NT2/D1 (cell line): Measurements from ENCODE around the gene ORAI2.
"Not testable (repeated sequence)": the region's sequence is repeated elsewhere in the genome, so short reads cannot be mapped to it uniquely, and the experiment has no call there.

Source experiments
- DNase-seq: peaks from one replicate; pipeline ENCODE4 v3.0.0-alpha.2; 2011; ENCODE audit warnings: low read depth, low spot score
- H3K27me3 ChIP-seq: 2 replicates; pipeline ENCODE4 v1.6.0; 2011; ENCODE audit warnings: mild to moderate bottlenecking; ENCODE audit not compliant: insufficient read length, insufficient read depth
- H3K36me3 ChIP-seq: 2 replicates; pipeline ENCODE4 v1.6.1; 2011; ENCODE audit warnings: mild to moderate bottlenecking, low read length, mixed read lengths; ENCODE audit not compliant: insufficient read depth, insufficient read length
- H3K4me1 ChIP-seq: 2 replicates; pipeline ENCODE4 v1.5.1; 2011; ENCODE audit not compliant: insufficient read depth, insufficient read length
- H3K4me3 ChIP-seq: 2 replicates; pipeline ENCODE4 v1.5.1; 2011; ENCODE audit warnings: low read depth; ENCODE audit not compliant: insufficient read length
- H3K9ac ChIP-seq: 2 replicates; pipeline ENCODE4 v1.6.0; 2011; ENCODE audit warnings: low read depth; ENCODE audit not compliant: insufficient read length
- H3K9me3 ChIP-seq: 2 replicates; pipeline ENCODE4 v1.5.1; 2011; ENCODE audit warnings: mild to moderate bottlenecking, low read length; ENCODE audit not compliant: insufficient read depth
- SUZ12 ChIP-seq: IDR thresholded peaks from 2 replicates; pipeline ENCODE4 v1.6.1; 2011; ENCODE audit not compliant: insufficient read length, insufficient read depth; ENCODE audit errors: extremely low read depth
- YY1 ChIP-seq: IDR thresholded peaks from 2 replicates; pipeline ENCODE4 v1.6.1; 2011; ENCODE audit not compliant: insufficient read length, insufficient read depth
- ZNF274 ChIP-seq: IDR thresholded peaks from 2 replicates; pipeline ENCODE4 v1.6.1; 2011; ENCODE audit warnings: mild to moderate bottlenecking, low read depth, low read length

The ORAI2 gene

GRCh38 chr7:102472126-102473041 lies 39.0 kb downstream of the ORAI2 start:
- peaks cover 2% of the 10 kb centered on the region for H3K4me1 ChIP-seq
- H3K36me3 ChIP-seq: peaks cover 48% of the 10 kb centered on the region
- H3K27me3 ChIP-seq: no peaks in the 10 kb centered on the region
- H3K9me3 ChIP-seq: no peaks in the 10 kb centered on the region
- DNase-seq: no peak
- H3K9ac ChIP-seq: no peak overlapping the region
- no peak overlapping the region for H3K4me3 ChIP-seq
- TF ChIP-seq YY1 (no peak), ZNF274 (no peak), SUZ12 (no peak)

DNA sequence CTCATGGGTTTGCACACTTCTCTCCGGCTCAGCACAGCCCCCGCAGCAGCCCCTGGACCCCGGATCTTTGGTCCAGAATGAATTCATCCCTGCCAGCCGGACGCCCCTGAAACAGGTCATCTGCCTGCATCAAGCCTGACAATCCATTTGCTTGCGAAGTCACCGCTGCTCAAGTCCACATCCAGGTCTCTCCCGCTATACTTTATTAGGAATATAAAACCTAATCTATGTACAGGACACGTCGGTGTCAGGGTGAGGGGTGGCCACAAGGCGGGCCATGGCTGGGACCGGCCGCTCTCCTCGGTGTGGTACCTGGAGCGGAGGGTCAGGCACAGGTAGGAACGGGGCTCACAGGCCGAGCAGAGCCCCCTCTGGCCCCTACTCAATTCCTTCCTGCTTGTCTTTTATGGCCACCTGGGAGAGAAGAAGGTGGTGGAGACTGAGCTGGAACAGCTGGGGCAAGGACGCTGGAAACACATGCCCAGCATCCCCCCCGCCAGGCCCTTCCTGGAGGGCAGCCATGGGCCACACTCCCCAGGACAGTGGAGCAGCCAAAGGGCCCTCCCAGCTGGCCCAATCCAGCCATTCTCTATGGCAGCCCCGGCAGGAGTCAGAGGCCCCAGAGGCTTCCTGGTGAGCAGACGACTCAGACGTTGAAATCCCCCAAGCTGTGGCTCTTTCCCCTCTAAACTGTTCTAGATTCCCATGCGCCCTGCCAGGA lies 40.1 kb downstream of the ORAI2 start:
- no peak for DNase-seq
- TF ChIP-seq YY1: no peak
- TF ChIP-seq ZNF274: no peak
- TF ChIP-seq SUZ12: no peak
- Histone ChIP-seq H3K4me1 (peaks cover 2% of the 10 kb centered on the region), H3K36me3 (peaks cover 37% of the 10 kb centered on the region), H3K9me3 (no peaks in the 10 kb centered on the region), H3K9ac (no peak overlapping the region), H3K4me3 (no peak overlapping the region), H3K27me3 (no peaks in the 10 kb centered on the region)

- H3K9me3 ChIP-seq, H3K4me3 ChIP-seq, H3K27me3 ChIP-seq, DNase-seq, H3K9ac ChIP-seq, H3K4me1 ChIP-seq: not testable (repeated sequence)
- H3K36me3 ChIP-seq: peaks cover 34% of the 10 kb centered on the region
Measured at GRCh38 chr7:102474116-102474515, 40.7 kb downstream of the ORAI2 start.

DNA sequence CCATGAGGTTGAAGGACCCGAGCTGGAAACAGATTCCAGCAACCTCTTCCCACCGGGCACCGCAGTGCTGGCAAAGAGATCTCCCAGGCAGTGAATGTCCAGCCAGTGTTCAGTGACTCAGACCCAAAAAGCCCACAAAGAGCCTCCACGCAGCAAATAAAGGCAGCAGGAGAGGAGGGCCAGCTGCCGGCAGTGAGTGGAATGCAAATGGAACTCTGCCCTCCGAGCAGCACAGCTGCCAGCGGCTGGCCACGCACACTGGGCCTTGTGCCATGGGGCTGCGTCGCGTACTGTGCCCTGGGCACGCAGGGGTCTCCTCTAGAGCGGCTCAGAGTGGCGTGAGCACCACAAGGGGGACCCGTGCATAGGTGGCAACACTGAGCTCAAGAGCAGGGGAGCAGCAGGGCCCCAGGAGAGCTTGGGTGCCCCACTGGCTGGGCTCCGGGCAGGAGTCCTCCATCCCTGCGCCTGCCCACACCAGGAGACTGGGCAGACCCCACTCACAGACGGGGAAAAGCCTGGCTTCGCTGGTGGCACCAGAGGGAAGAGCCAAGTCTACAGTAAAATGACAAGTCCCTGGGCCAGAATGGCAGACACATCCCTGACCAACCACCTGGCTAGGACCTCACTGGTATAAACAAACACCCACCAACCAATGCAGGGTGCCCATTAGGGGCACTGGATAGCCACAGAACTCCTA lies 41.5 kb downstream of the ORAI2 start:
- H3K36me3 ChIP-seq: peaks cover 29% of the 10 kb centered on the region
- not testable (repeated sequence) for DNase-seq, H3K27me3 ChIP-seq, H3K4me1 ChIP-seq, H3K9ac ChIP-seq, H3K9me3 ChIP-seq, H3K4me3 ChIP-seq

DNA sequence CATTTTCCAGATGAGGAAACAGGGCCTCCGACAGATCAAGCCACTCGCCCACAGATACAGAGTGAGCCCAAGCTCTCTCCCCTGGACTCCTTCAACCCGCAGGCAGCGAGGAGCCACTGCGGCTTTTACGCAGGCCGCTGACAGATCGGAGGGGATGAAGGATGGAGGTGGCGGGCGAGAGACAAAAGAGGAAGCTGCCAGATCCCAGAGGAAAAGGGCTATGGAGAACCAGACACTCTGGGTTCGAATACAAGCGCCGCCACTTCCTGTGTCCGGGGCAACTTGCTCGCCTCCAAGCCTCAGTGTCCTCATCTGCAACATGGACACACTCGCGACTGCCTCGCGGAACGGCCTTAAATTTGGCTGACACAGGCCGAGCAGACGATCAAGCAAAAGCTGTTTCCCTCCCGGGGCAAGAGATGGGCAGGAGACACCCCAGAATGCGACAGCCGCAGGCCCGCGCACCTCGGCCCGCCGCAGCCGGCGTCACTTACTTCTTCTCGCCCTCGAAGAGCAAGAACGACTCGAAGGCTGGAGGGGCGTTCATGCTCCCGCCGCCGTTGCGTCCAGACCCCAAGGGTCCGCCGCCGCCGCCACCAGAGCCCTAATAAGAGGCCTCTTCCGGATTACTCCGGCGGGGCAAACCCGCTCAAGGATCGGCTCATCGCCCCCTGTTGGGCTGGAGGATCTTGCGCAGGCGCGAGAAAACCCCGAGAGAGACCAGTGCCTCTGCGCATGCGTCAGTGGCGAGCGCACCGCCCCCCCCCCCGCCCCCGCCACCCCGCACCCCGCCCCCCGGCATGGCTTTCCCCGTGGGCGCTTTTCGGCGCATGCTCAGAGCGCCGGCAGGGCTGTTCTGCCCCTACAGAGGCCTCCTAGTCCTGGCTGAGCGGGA lies 45.2 kb downstream of the ORAI2 start, which contains the start of gene POLR2J:
TSS of gene POLR2J (minus strand) at position 609 of the 895 bp plus-strand sequence. CDS start at position 547, 62 bp downstream.
- not testable (repeated sequence) for H3K36me3 ChIP-seq, H3K4me1 ChIP-seq, H3K9ac ChIP-seq, H3K27me3 ChIP-seq, H3K4me3 ChIP-seq, H3K9me3 ChIP-seq
- DNase-seq: peak; percentile 70

- H3K4me1 ChIP-seq, H3K9me3 ChIP-seq, H3K27me3 ChIP-seq, H3K36me3 ChIP-seq, DNase-seq, H3K4me3 ChIP-seq, H3K9ac ChIP-seq: not testable (repeated sequence)
Measured at GRCh38 chr7:102479209-102479584, 45.8 kb downstream of the ORAI2 start.

DNA sequence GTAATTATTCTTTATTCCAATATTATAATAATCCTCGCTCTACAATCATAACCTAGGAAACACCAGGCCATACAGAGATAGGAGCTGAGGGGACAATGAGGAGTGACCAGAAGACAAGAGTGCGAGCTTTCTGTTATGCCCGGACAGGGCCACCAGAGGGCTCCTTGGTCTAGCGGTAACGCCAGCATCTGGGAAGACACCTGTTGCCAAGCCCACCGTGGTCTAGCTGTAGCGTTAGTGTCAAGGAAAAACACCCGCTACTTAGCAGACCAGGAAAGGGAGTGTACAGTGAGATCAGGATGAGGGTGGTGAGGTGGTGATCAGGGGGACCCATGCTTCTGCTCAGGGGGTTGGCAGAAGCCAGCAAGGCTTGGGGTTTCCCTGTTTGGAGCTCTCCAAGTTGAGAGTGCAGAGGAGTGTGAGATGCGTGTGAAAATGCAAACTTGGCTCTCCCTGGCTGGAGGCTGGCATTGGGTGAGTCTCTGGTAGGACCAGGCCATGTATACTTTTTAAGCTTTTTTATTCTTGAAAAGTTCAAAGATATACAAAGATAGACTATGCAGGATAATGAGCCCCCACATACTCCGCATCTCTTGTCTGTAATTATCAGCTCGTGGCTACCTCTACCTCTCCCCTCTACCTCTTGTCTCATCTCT lies 46.7 kb downstream of the ORAI2 start:
- not testable (repeated sequence) for H3K9ac ChIP-seq, DNase-seq, H3K36me3 ChIP-seq, H3K4me3 ChIP-seq, H3K27me3 ChIP-seq, H3K4me1 ChIP-seq, H3K9me3 ChIP-seq

DNA sequence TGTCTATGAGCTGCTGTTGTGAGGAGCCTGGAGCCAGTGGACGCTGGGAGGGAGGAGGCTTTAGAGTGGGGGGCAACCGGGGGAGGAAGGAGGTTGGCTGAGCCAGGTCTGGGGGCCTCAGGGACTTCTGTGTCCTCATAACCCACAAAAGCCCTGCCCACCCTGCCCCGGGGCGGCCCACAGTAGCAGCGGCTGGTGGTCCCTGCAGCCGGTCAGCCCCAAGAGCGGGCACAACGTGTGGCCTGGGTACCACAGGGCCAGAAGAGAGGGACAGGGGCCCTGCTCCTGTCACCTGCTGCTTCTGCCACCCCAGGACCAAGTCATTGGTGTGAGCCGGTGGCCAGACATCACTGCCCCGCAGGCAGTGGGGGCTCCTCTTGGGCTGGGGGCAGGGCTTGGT lies 48.6 kb downstream of the ORAI2 start:
- not testable (repeated sequence) for H3K4me1 ChIP-seq, H3K4me3 ChIP-seq, H3K9ac ChIP-seq, H3K36me3 ChIP-seq, H3K9me3 ChIP-seq, H3K27me3 ChIP-seq, DNase-seq

DNA sequence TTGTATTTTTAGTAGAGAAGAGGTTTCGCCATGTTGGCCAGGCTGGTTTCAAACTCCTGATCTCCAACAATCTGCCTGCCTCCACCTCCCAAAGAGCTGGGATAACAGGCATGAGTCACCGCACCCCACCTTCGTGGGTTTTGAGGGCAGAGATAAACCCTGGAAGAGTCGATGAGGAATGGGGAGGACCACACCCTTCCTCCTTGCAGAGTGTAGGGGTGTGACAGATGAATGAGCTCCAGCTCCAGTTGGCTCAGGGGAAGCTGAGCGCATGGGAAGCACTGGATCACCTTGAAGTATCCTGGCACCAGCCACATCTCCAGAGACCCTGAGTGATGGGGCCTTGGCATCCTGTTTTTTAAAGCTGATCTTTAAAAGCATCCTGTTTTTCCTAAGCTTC lies 50.9 kb downstream of the ORAI2 start:
- DNase-seq, H3K4me3 ChIP-seq, H3K4me1 ChIP-seq, H3K9me3 ChIP-seq, H3K27me3 ChIP-seq, H3K36me3 ChIP-seq, H3K9ac ChIP-seq: not testable (repeated sequence)

- not testable (repeated sequence) for H3K27me3 ChIP-seq, H3K9ac ChIP-seq, H3K9me3 ChIP-seq, DNase-seq, H3K4me3 ChIP-seq, H3K36me3 ChIP-seq, H3K4me1 ChIP-seq
Measured at GRCh38 chr7:102490529-102491075, 57.2 kb downstream of the ORAI2 start.
